Measurements from ENCODE around the gene CRYBA1. TPM values are rescaled to one million over a fixed set of nuclear protein-coding genes. Genes with fewer than 3 reads are reported as not detected.

The CRYBA1 gene
- total RNA-seq, 1 donor from 2014 or later = not detected

DNA sequence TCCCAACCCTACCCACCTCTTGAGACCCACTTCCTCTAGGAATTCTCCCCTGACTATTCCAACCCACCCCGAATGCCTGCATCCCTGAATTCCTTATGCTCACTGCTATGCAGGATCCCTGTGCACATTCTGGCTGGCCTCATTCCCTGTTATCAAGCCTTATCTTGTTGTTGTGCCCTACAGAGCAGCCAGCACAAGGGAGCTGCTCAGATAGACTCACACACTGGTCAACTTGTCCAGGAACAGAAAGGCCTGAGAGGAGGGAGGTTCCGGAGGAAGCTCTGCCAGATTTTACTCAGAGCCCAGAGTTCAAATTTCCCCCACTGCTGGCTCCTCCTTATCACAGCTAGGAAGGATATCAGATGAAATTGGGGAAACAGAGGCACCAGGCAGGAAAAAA is 41.6 kb upstream of the CRYBA1 start:
- no peaks in the 10 kb centered on the region for H3K27me3 ChIP-seq (ENCODE audit: insufficient read depth, low read length)
- H3K9ac ChIP-seq (ENCODE audit: low read length) = no peak overlapping the region
- DNase-seq (ENCODE audit: low read depth) = no peak
- Mint-ChIP-seq H3K4me1 (ENCODE audit: low read depth, unreplicated experiment) (peaks cover 5% of the 10 kb centered on the region), H3K27me3 (ENCODE audit: low read depth, unreplicated experiment) (peaks cover 6% of the 10 kb centered on the region), H3K4me3 (ENCODE audit: unreplicated experiment) (no peak overlapping the region), H3K27ac (ENCODE audit: unreplicated experiment) (no peak overlapping the region), H3K9me3 (ENCODE audit: unreplicated experiment) (no peaks in the 10 kb centered on the region), H3K36me3 (ENCODE audit: low read depth, unreplicated experiment) (no peaks in the 10 kb centered on the region)
- H3K4me2 ChIP-seq (ENCODE audit: low read length) = no peak overlapping the region
- H4K20me1 ChIP-seq (ENCODE audit: insufficient read depth, low read length) = no peaks in the 10 kb centered on the region
- H3K27ac ChIP-seq (ENCODE audit: low read depth, low read length) = no peak overlapping the region
- no peak overlapping the region for H2AFZ ChIP-seq (ENCODE audit: low read depth, low read length)
- no peaks in the 10 kb centered on the region for H3K36me3 ChIP-seq (ENCODE audit: insufficient read depth, low read length)
- TF ChIP-seq, protein P1, sequence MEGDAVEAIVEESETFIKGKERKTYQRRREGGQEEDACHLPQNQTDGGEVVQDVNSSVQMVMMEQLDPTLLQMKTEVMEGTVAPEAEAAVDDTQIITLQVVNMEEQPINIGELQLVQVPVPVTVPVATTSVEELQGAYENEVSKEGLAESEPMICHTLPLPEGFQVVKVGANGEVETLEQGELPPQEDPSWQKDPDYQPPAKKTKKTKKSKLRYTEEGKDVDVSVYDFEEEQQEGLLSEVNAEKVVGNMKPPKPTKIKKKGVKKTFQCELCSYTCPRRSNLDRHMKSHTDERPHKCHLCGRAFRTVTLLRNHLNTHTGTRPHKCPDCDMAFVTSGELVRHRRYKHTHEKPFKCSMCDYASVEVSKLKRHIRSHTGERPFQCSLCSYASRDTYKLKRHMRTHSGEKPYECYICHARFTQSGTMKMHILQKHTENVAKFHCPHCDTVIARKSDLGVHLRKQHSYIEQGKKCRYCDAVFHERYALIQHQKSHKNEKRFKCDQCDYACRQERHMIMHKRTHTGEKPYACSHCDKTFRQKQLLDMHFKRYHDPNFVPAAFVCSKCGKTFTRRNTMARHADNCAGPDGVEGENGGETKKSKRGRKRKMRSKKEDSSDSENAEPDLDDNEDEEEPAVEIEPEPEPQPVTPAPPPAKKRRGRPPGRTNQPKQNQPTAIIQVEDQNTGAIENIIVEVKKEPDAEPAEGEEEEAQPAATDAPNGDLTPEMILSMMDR (IDR thresholded peaks at IDR 0.05; ENCODE audit: insufficient read depth, low read depth, low read length) = no peak
- no peak for TF ChIP-seq EZH2 (IDR thresholded peaks at IDR 0.05; ENCODE audit: insufficient read depth, low read length)
- no peak overlapping the region for H3K4me3 ChIP-seq (ENCODE audit: insufficient read depth, low read depth, low read length)
- no peak for FAIRE-seq
- no peaks in the 10 kb centered on the region for H3K4me1 ChIP-seq (ENCODE audit: insufficient read depth, low read length)
- no peaks in the 10 kb centered on the region for H3K79me2 ChIP-seq (ENCODE audit: insufficient read depth, low read length)
- no peaks in the 10 kb centered on the region for H3K9me3 ChIP-seq (ENCODE audit: insufficient read depth, low read depth, low read length)

DNA sequence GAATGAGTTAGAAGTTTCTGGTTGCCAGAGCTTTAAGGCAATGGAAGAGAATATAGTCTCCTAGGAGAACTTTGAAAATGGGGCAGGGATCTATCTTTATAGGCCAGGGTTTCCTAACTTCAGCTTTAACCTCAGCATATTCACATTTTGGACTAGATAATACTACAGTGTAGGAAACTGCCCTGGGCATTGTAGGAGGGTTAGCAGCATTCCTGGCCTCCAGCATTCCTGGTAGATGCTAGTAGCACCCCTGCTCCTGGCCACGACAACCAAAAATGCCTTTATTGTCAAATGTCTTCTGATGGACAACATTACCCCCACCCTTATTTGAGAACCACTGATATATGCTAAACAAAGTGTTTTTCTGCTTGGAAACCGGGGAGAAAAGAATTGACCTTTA is 38.7 kb upstream of the CRYBA1 start:
- H3K27me3 ChIP-seq (ENCODE audit: insufficient read depth, low read length) = no peaks in the 10 kb centered on the region
- no peak overlapping the region for H3K4me3 ChIP-seq (ENCODE audit: insufficient read depth, low read depth, low read length)
- TF ChIP-seq EZH2 (IDR thresholded peaks at IDR 0.05; ENCODE audit: insufficient read depth, low read length) = no peak
- TF ChIP-seq, protein P1 (IDR thresholded peaks at IDR 0.05; ENCODE audit: insufficient read depth, low read depth, low read length) = no peak
- H3K4me2 ChIP-seq (ENCODE audit: low read length) = no peak overlapping the region
- DNase-seq (ENCODE audit: low read depth) (no peak), FAIRE-seq (no peak)
- no peaks in the 10 kb centered on the region for H4K20me1 ChIP-seq (ENCODE audit: insufficient read depth, low read length)
- peaks cover 4% of the 10 kb centered on the region for H3K27me3 Mint-ChIP-seq (ENCODE audit: low read depth, unreplicated experiment)
- H2AFZ ChIP-seq (ENCODE audit: low read depth, low read length) = no peak overlapping the region
- H3K9ac ChIP-seq (ENCODE audit: low read length) = no peak overlapping the region
- H3K27ac ChIP-seq (ENCODE audit: low read depth, low read length) = no peak overlapping the region
- no peaks in the 10 kb centered on the region for H3K79me2 ChIP-seq (ENCODE audit: insufficient read depth, low read length)
- no peaks in the 10 kb centered on the region for H3K9me3 Mint-ChIP-seq (ENCODE audit: unreplicated experiment)
- no peak overlapping the region for H3K27ac Mint-ChIP-seq (ENCODE audit: unreplicated experiment)
- no peak overlapping the region for H3K4me3 Mint-ChIP-seq (ENCODE audit: unreplicated experiment)
- H3K36me3 ChIP-seq (ENCODE audit: insufficient read depth, low read length) = no peaks in the 10 kb centered on the region
- H3K4me1 Mint-ChIP-seq (ENCODE audit: low read depth, unreplicated experiment) = peaks cover 5% of the 10 kb centered on the region
- H3K9me3 ChIP-seq (ENCODE audit: insufficient read depth, low read depth, low read length) = no peaks in the 10 kb centered on the region
- H3K36me3 Mint-ChIP-seq (ENCODE audit: low read depth, unreplicated experiment) = no peaks in the 10 kb centered on the region
- no peaks in the 10 kb centered on the region for H3K4me1 ChIP-seq (ENCODE audit: insufficient read depth, low read length)

- H3K4me2 ChIP-seq (ENCODE audit: low read length) = no peak overlapping the region
- no peaks in the 10 kb centered on the region for H3K36me3 Mint-ChIP-seq (ENCODE audit: low read depth, unreplicated experiment)
- no peaks in the 10 kb centered on the region for H4K20me1 ChIP-seq (ENCODE audit: insufficient read depth, low read length)
- no peak overlapping the region for H2AFZ ChIP-seq (ENCODE audit: low read depth, low read length)
- no peaks in the 10 kb centered on the region for H3K36me3 ChIP-seq (ENCODE audit: insufficient read depth, low read length)
- no peaks in the 10 kb centered on the region for H3K9me3 Mint-ChIP-seq (ENCODE audit: unreplicated experiment)
- no peaks in the 10 kb centered on the region for H3K4me1 ChIP-seq (ENCODE audit: insufficient read depth, low read length)
- H3K9me3 ChIP-seq (ENCODE audit: insufficient read depth, low read depth, low read length) = no peaks in the 10 kb centered on the region
- peaks cover 5% of the 10 kb centered on the region for H3K4me1 Mint-ChIP-seq (ENCODE audit: low read depth, unreplicated experiment)
- FAIRE-seq = no peak
- H3K9ac ChIP-seq (ENCODE audit: low read length) = no peak overlapping the region
- no peak for DNase-seq (ENCODE audit: low read depth)
- TF ChIP-seq, protein P1 (IDR thresholded peaks at IDR 0.05; ENCODE audit: insufficient read depth, low read depth, low read length) = no peak
- TF ChIP-seq EZH2 (IDR thresholded peaks at IDR 0.05; ENCODE audit: insufficient read depth, low read length) = no peak
- no peak overlapping the region for H3K4me3 Mint-ChIP-seq (ENCODE audit: unreplicated experiment)
- no peaks in the 10 kb centered on the region for H3K79me2 ChIP-seq (ENCODE audit: insufficient read depth, low read length)
- no peak overlapping the region for H3K4me3 ChIP-seq (ENCODE audit: insufficient read depth, low read depth, low read length)
- H3K27me3 Mint-ChIP-seq (ENCODE audit: low read depth, unreplicated experiment) = peaks cover 4% of the 10 kb centered on the region
- H3K27ac ChIP-seq (ENCODE audit: low read depth, low read length) = no peak overlapping the region
- H3K27me3 ChIP-seq (ENCODE audit: insufficient read depth, low read length) = no peaks in the 10 kb centered on the region
- no peak overlapping the region for H3K27ac Mint-ChIP-seq (ENCODE audit: unreplicated experiment)
Observed at GRCh38 chr17:29209073-29209472, 37.6 kb upstream of the CRYBA1 start.

All from astrocyte (in vitro differentiated cells and primary cell).